SK-N-SH (cell line): ENCODE results near the gene TXNDC2. TPM values are rescaled to one million over a fixed set of nuclear protein-coding genes. Genes with fewer than 3 reads are reported as not detected.
A peak's percentile ranks its signal among the peaks of the same experiment; 100 is the strongest.

Source experiments
- CTCF ChIA-PET: fragments of 300-600, 350-600 bp; formaldehyde crosslinking; extraction: SDS; loops from one replicate; lab custom pipeline; 2021; lab: Yijun Ruan, JAX
- POLR2A ChIA-PET: fragments of 350-600 bp; sonication (Branson Sonifier 250); formaldehyde crosslinking; extraction: SDS; loops from one replicate; lab custom pipeline; 2020; ENCODE audit warnings: antibody characterized with exemption, inconsistent platforms; lab: Yijun Ruan, JAX
- DNase-seq: peaks from one replicate; pipeline ENCODE4 v3.0.0; 2012
- H2AFZ ChIP-seq: fragments of 200-600 bp; sonication (generic); 2 replicates; pipeline ENCODE4 v1.8.1; 2016; ENCODE audit warnings: antibody characterized with exemption, mild to moderate bottlenecking, low read depth
- H3F3A ChIP-seq: fragments of 200-600 bp; sonication (generic); replicated peaks from 2 replicates; pipeline ENCODE3; 2016; ENCODE audit warnings: antibody characterized with exemption, mild to moderate bottlenecking; ENCODE audit not compliant: insufficient read depth
- H3K27ac ChIP-seq, 2 experiments: fragments of 200-500 bp in 1 of 2; fragments of 200-600 bp in 1 of 2; sonication (Bioruptor generic) in 1 of 2; sonication (generic), shearing (Covaris generic) in 1 of 2; 2 replicates each; pipeline versions ENCODE4 v1.5.1 to v1.6.1; 2014 to 2016; ENCODE audit warnings: low read depth in 2 of 2, inconsistent platforms in 1 of 2, low read length in 1 of 2, mild to moderate bottlenecking in 1 of 2, mixed read lengths in 1 of 2
- H3K27me3 ChIP-seq: fragments of 200-600 bp; sonication (generic), shearing (Covaris generic); 2 replicates; pipeline ENCODE4 v1.6.1; 2016; ENCODE audit warnings: mixed run types; ENCODE audit not compliant: insufficient read depth
- H3K36me3 ChIP-seq, 2 experiments: fragments of 200-500 bp in 1 of 2; fragments of 200-600 bp in 1 of 2; sonication (Bioruptor generic) in 1 of 2; sonication (generic) in 1 of 2; replicated peaks in 1 of 2; 2 replicates each; pipeline versions ENCODE3 to v1.5.1; 2014 to 2016; ENCODE audit warnings: low read length in 1 of 2, mild to moderate bottlenecking in 1 of 2; ENCODE audit not compliant: insufficient read depth in 2 of 2, control insufficient read depth in 1 of 2
- H3K4me1 ChIP-seq, 2 experiments: fragments of 200-500 bp in 1 of 2; fragments of 200-600 bp in 1 of 2; sonication (Bioruptor generic) in 1 of 2; sonication (generic), shearing (Covaris generic) in 1 of 2; 2 replicates each; pipeline versions ENCODE4 v1.5.1 to v1.6.1; 2014 to 2016; ENCODE audit warnings: low read depth in 1 of 2, low read length in 1 of 2, mixed run types in 1 of 2; ENCODE audit not compliant: insufficient read depth in 2 of 2, control insufficient read depth in 1 of 2
- H3K4me2 ChIP-seq: fragments of 200-600 bp; sonication (generic), shearing (Covaris generic); 2 replicates; pipeline ENCODE4 v1.6.1; 2017; ENCODE audit warnings: mixed run types
- H3K4me3 ChIP-seq, 2 experiments: fragments of 200-500 bp in 1 of 2; fragments of 200-600 bp in 1 of 2; sonication (Bioruptor generic) in 1 of 2; sonication (generic), shearing (Covaris generic) in 1 of 2; 2 replicates each; pipeline versions ENCODE4 v1.5.1 to v1.8.1; 2014 to 2016; ENCODE audit warnings: low read depth in 2 of 2, inconsistent platforms in 1 of 2, low read length in 1 of 2, mild to moderate bottlenecking in 1 of 2, mixed read lengths in 1 of 2, moderate library complexity in 1 of 2
- H3K79me2 ChIP-seq: fragments of 200-600 bp; sonication (generic); 2 replicates; pipeline ENCODE4 v1.8.1; 2017; ENCODE audit warnings: mild to moderate bottlenecking; ENCODE audit not compliant: insufficient read depth
- H3K9ac ChIP-seq: fragments of 200-600 bp; sonication (generic); 2 replicates; pipeline ENCODE4 v1.6.1; 2017; ENCODE audit warnings: mixed run types
- H3K9me2 ChIP-seq: fragments of 200-600 bp; sonication (generic); 2 replicates; pipeline ENCODE4 v1.6.1; 2017; ENCODE audit warnings: mixed run types
- H3K9me3 ChIP-seq: fragments of 200-600 bp; sonication (generic); 2 replicates; pipeline ENCODE4 v1.6.1; 2017; ENCODE audit warnings: mixed run types, mild to moderate bottlenecking, moderate library complexity
- H4K20me1 ChIP-seq: fragments of 200-600 bp; sonication (generic); 2 replicates; pipeline ENCODE4 v1.6.1; 2017; ENCODE audit warnings: mild to moderate bottlenecking, mixed run types; ENCODE audit not compliant: insufficient read depth
- CHD2 ChIP-seq: fragments of 150-350 bp; IDR thresholded peaks from 2 replicates; pipeline ENCODE4 v1.6.1; 2018; ENCODE audit warnings: low read length; ENCODE audit not compliant: partially characterized antibody
- CTCF ChIP-seq: fragments of 200-600 bp; sonication (generic); IDR thresholded peaks from 2 replicates; pipeline ENCODE4 v1.6.1; 2017; ENCODE audit warnings: antibody characterized with exemption, mild to moderate bottlenecking, moderate library complexity
- EP300 ChIP-seq, 2 experiments: IDR thresholded peaks; 2 replicates each; pipeline versions ENCODE4 v1.4.0 to v1.6.1; 2012; ENCODE audit warnings: borderline replicate concordance in 1 of 2, low read depth in 1 of 2, low read length in 1 of 2
- FOSL2 ChIP-seq: IDR thresholded peaks from 2 replicates; pipeline ENCODE4 v1.4.0; 2012; ENCODE audit warnings: low read depth, mild to moderate bottlenecking, moderate library complexity, borderline replicate concordance
- FOXJ3 ChIP-seq: sonication (generic); formaldehyde crosslinking; IDR thresholded peaks from 2 replicates; pipeline ENCODE4 v1.5.1; 2020; ENCODE audit warnings: mild to moderate bottlenecking, missing genetic modification reagents
- GATA2 ChIP-seq: sonication (generic); formaldehyde crosslinking; IDR thresholded peaks from 2 replicates; pipeline ENCODE4 v1.5.0; 2020; ENCODE audit warnings: mild to moderate bottlenecking, missing genetic modification reagents
- IRF3 ChIP-seq: fragments of 150-350 bp; IDR thresholded peaks from 2 replicates; pipeline ENCODE4 v1.6.1; 2016; ENCODE audit warnings: mild to moderate bottlenecking, low read depth, low read length
- PBX3 ChIP-seq: IDR thresholded peaks from 2 replicates; pipeline ENCODE4; 2012
- POLR2AphosphoS5 ChIP-seq: IDR thresholded peaks from 2 replicates; pipeline ENCODE4 v1.6.1; 2012; ENCODE audit warnings: low read depth, low read length
- RXRA ChIP-seq: IDR thresholded peaks from 2 replicates; pipeline ENCODE4 v1.4.0; 2012; ENCODE audit warnings: low read depth, mild to moderate bottlenecking, borderline replicate concordance
- WGBS: methylation state at CpG from one replicate; pipeline ENCODE4 v1.1.6; 2017; ENCODE audit warnings: low lambda C conversion rate; 5-methylcytosine and 5-hydroxymethylcytosine counted together
- polyA plus RNA-seq, 3 experiments: library from polyadenylated mRNA; depleted of rRNA; stranded (reverse); fragments of >200 nt; gene quantifications; 2 replicates each; pipeline ENCODE4 v1.2.3, GENCODE V29; 2012

Gene TXNDC2
- polyA plus RNA-seq, 1 of the 3 experiments (the other 2 are of a cell fraction): 0.07 TPM

DNA sequence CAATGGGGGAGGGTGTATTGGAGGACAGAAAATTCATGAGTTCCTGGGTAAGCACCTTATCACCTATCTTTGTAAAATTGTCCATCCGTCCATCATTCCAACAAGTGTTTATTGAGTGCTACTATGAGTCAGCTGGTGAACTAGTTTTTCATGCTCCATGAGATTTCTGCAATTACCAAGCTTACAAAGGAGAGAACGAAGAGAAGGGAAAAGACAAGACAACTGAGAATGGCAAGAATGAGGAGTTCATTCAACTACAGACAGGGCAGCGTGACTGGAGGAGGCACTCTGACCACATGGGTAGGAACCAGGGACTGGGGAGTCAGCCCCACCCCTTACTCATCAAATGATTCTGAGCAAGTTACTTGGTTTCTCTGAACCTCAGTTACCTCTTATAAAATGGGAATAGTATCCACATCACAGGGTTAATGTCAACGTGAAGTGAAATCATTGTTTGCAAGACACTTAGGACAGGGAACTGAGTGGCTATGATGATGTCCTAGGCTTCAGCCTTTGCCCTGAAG, 18.6 kb upstream of the TXNDC2 start:
- Histone ChIP-seq H3K79me2 (no peaks in the 10 kb centered on the region), H3K27ac (no peak overlapping the region), H3F3A (peaks cover 20% of the 10 kb centered on the region), H3K4me3 (no peak overlapping the region), H3K9me3 (peaks cover 4% of the 10 kb centered on the region; the same call in 1 of the 2 replicates), H3K9me2 (no peaks in the 10 kb centered on the region), H3K27me3 (no peaks in the 10 kb centered on the region), H3K4me1 (peaks cover 20 to 31% of the 10 kb centered on the region in 2 experiments), H2AFZ (no peak overlapping the region), H3K4me2 (no peak overlapping the region), H4K20me1 (no peaks in the 10 kb centered on the region), H3K36me3 (no peaks in the 10 kb centered on the region), H3K9ac (no peak overlapping the region)
- no peak for DNase-seq
- WGBS: 97% methylated on average over 4 of the region's 4 CpGs
- TF ChIP-seq FOSL2: no peak
- no peak for TF ChIP-seq CHD2
- no peak for TF ChIP-seq CTCF
- POLR2A ChIA-PET: no interaction called here
- CTCF ChIA-PET: no interaction called here

- peaks cover 20 to 31% of the 10 kb centered on the region in 2 experiments for H3K4me1 ChIP-seq
- H3K79me2 ChIP-seq: no peaks in the 10 kb centered on the region
- H3F3A ChIP-seq: peaks cover 20% of the 10 kb centered on the region
- no peaks in the 10 kb centered on the region for H3K27me3 ChIP-seq
- H3K4me3 ChIP-seq: no peak overlapping the region
- TF ChIP-seq CHD2 (no peak), PBX3 (no peak), IRF3 (no peak), RXRA (no peak), POLR2AphosphoS5 (no peak), GATA2 (peak; percentile 80), FOSL2 (no peak), EP300 (IDR thresholded peaks at IDR 0.05; ENCODE audit: borderline replicate concordance in 1 of 2, low read depth in 1 of 2, low read length in 1 of 2) (peak in 1 of 2 experiments; percentile 61; a peak in 1 of 4 replicates), FOXJ3 (no peak)
- TF ChIP-seq, all 33 proteins: peak for 2
- peak; percentile 60 for DNase-seq
- Histone ChIP-seq H3K36me3 (no peaks in the 10 kb centered on the region), H3K9ac (no peak overlapping the region; the same call in 1 of the 2 replicates), H4K20me1 (no peaks in the 10 kb centered on the region), H3K4me2 (peak overlapping the region; percentile 1; the same call in 1 of the 2 replicates), H3K27ac (peak overlapping the region; percentile 57 to 68), H3K9me3 (peaks cover 4% of the 10 kb centered on the region; the same call in 1 of the 2 replicates), H2AFZ (peak overlapping the region; percentile 91; the same call in 1 of the 2 replicates), H3K9me2 (no peaks in the 10 kb centered on the region)
- ChIA-PET CTCF (interaction anchor here (1.0 to 1.3 kb wide), 2 partner anchors 8 to 23 kb away, joined by 4 to 5 read pairs; no protein-coding TSS in a partner anchor), POLR2A (no interaction called here)
- 81% methylated on average over 6 of the region's 6 CpGs for WGBS
These were observed 16.7 kb upstream of the TXNDC2 start for GRCh38 chr18:9868857-9869714.
